GM18951 (cell line): ENCODE data around the gene UCP3.
"Not testable (repeated sequence)": the region's sequence is repeated elsewhere in the genome, so short reads cannot be mapped to it uniquely, and the experiment has no call there.

Source experiments
- POLR2A ChIP-seq: IDR thresholded peaks from 4 replicates; pipeline ENCODE4 v1.6.1; 2011; ENCODE audit warnings: mild to moderate bottlenecking; ENCODE audit not compliant: insufficient read length, insufficient read depth; ENCODE audit errors: extremely low read depth
- in situ Hi-C: fragments of 300-500 bp; cut with MboI; formaldehyde crosslinking; loops from one replicate; pipeline ENCODE4 v1.12.0; 2022; ENCODE audit warnings: low sequenced_read_pairs, mixed read lengths, inconsistent platforms; ENCODE audit not compliant: unreplicated experiment

The UCP3 gene

DNA sequence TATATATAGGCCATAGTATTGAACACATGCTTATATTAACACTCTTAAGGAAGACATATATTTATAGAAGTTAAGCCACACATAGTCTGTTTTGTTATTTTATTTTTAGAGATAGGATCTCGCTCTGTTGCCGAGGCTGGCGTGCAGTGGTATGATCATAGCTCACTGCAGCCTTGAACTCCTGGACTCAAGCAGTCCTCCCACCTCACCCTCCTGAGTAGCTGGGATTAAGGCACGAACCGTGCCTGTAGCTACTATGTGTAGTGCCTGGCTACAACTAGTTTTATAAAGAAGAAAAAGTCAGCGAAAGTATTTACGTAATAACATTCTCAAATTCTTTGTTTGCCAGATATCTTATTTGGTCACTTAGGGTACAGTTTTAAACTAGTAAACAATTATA lies 20.7 kb downstream of the UCP3 start:
- in situ Hi-C loops, result no loop called here
- TF ChIP-seq POLR2A, result no peak

DNA sequence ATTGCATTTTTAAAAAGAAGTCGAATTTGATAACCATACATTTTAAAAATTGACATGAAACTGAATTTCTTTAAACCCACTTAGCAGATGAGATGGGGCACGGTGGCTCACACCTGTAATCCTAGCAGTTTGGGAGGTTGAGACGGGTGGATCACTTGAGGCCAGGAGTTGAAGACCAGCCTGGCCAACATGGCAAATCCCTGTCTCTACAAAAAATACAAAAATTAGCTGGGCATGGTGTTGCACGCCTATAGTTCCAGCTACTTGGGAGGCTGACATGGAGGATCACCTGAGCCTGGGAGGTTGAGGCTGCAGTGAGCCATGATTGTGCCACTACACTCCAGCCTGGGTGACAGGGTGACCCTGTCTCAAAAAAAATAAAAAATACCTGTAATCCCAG lies 23.2 kb downstream of the UCP3 start:
- in situ Hi-C loops, result not testable (repeated sequence)

DNA sequence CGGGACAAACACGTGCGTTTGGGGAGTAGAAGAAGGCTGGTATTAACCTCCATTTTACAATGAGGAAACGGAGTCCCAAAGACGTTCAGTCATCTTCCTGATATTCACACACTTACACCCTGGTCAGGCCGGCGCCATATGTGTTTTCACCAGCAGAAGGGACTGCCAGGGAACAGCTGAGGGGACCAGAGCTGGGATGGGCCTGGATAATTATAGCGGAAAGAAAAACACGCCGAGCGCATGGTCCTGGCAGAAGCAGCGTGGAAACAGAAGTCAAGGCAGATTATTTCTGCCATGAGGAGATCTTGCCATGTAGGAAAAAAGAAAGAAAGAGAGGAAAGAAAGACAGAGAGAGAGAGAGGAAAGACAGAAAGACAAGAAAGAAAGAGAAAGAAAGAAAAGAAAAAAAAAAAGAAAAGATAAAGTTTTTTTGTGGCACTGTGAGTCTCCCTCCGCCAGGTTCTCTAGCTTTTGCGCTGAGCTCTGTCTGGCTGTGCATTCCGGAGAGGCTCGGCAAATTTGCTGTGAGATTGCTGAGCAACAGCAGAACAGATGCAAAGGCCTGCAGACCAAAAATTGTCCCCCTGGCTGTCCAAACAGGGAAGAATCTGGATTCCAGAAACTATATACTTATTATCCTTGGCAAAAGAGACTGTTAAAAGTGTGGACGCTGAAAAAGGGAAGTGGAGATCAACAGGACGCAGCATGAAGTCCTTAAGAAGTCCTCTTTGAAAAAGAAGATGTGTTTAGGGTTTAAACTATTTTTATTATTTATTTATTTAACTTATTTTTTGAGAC lies 24.9 kb downstream of the UCP3 start:
- in situ Hi-C loops, result no loop called here
- TF ChIP-seq POLR2A, result no peak

DNA sequence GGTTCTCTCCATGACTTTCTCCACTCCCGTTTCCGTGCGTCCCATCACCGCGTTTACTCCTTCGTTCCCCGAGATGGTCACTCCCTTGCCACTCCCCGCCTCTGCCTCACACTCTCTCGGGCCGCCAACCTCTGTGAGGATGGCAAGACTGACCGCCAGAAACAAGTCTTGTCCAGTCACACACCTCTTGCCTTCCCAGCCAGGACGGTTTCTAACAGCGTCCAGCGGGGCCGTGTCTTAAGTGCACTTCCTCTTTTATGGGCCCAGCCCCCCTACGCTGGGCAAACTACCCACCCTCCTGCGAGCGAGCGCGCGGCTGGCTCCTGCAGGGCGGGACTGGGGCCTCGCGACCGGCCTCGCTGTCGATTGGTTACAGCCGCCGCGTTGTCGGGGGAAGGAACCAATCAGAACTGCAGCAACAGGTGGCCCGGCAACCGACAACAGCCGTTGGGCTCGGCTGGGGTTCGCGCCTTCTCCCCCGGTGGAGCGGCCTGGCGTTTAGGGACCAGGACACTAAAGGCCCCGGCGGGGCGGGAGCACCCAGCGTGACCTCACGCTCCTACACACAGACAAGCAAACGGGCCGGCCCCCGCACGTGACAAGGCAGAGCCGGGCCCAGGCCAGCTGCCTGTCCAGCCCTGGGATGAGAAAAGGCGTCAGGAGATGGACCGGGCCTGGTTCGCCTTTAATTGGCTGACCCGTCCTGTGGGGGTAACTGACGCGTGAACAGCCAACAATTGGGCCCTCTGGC lies 25.7 kb downstream of the UCP3 start:
- in situ Hi-C loops, result no loop called here
- peak; percentile 66 for TF ChIP-seq POLR2A

DNA sequence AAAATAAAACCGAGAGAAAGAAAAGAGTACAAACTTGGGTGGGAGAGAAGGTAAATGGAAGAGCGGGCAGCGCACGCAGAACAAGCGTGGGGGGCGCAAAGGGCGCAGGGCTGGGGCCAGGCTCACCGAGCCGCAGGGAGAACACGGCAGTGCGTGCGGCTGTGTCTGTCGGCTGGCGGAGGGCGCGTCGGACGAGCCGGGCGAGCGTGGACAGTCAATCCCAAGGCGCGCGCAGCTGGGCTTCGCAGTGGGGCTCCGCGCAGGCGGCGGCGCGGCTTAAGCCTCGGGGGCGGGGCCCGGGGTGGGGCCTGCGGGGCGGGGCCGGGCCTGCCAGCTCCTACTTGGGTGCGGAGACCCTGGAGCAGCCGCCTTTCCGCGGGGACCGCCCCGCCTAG lies 26.3 kb downstream of the UCP3 start, which contains the start of gene UCP2:
Gene UCP2, minus strand, starts transcription at position 249 of the 395 bp plus-strand sequence. CDS start 4,465 bp downstream, outside the sequence.
- peak; percentile 95 for TF ChIP-seq POLR2A
- in situ Hi-C loops, result no loop called here

DNA sequence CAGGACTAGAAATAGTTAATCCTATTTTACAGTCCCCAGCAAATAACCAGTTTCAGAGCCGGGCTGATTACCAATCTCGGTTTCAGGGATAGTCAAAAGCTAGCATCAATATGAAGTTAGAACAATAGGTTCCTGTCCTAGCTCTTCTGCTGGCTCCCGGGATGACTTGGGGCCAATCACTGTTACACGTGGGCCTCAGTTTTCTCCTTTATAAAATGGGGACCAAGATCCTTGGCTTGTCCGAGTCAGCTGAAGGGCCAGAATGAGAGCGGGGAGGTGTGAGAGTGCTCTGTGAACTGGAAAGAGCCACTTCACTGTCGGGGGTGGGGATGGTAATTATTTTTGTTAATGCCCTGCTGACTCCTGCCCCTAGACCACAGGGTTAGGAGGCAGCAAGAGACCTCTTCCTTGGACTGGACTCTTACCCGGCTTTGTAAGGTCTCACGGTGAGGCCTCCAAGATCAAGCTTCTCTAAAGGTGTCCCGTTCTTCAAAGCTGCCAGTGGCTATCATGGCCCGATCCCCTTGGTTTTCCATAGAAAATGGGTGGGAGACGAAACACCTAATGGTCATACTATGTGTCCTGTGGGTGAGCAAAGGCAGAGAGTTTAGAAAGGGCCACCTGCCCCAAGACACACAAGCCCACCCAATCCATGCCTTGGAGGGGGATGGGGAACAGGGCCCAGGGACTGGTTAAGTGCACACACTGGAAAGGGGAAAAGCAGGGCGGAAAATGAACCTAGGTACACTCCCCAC lies 27.7 kb downstream of the UCP3 start:
- in situ Hi-C loops, result no loop called here
- TF ChIP-seq POLR2A, result peak; percentile 5

DNA sequence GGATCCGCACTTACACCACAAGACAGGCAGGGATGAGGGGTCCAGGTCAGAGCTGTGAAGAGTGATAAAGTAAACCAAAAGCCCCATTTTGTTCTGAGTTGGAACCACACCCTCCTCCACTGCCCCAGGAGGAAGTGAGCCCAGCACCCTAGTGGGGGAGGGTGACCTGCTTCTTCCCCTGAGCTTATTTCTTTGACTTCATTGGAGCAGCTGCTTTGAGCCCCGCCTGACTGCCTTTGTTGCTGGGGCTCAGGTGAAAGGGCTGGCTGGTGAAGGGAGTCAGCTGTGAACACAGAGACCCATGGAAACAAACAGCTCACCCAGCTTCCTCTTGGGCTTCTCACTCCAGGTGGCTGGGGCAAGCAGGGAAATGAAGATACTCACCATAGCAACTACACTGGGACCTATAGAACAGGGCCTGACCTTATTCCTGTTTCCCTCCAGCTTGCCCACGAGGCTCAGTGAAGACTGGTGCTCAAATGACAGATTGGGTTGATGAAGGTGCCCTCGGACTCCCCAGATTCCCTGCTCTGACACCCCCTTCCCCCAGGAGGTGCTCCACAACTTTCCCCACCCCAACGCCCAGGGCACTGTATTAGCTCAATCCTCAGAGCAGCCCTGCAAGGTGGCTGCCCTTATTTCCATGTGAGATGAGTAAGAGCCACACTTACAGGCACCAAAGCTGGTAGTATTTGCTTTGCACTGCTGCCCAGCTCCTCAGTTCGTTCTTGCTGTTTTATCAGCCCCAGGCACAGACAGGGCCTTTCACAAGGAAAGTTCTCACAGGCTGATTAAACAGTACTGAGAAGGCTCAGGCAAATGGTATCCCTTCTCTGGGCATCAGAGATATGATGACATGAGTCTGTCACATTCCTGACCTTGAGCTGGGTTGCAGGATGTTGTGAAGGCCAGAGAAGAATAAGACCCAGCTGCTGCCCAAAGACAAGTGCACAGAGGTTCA lies 28.6 kb downstream of the UCP3 start:
- peak; percentile 55 for TF ChIP-seq POLR2A
- in situ Hi-C loops, result no loop called here

DNA sequence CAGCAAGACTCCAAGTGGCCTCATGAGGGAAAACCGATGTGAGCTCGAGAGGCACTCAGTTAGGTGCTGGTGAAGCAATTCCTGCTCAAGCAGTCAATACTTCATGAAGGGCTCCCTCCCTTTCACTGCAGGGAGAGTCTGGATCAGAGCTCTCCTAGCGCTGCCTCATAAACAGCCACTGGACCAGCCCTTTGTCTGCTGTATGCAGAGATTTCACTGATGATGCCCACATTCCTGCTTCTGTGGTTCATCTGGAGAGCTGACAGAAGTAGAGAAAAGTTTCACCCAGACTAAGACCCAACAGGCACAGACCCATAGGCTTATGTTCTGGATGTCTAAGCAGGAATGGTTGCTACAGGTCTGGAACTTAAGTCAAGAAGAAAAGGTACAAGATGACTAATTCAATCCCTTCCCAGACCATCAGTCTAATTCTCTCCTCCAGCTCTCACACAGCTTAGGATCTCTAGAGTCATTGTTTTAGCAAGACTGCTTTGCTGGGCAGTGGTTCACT lies 30.3 kb downstream of the UCP3 start:
- TF ChIP-seq POLR2A, result no peak
- in situ Hi-C loops, result no loop called here

DNA sequence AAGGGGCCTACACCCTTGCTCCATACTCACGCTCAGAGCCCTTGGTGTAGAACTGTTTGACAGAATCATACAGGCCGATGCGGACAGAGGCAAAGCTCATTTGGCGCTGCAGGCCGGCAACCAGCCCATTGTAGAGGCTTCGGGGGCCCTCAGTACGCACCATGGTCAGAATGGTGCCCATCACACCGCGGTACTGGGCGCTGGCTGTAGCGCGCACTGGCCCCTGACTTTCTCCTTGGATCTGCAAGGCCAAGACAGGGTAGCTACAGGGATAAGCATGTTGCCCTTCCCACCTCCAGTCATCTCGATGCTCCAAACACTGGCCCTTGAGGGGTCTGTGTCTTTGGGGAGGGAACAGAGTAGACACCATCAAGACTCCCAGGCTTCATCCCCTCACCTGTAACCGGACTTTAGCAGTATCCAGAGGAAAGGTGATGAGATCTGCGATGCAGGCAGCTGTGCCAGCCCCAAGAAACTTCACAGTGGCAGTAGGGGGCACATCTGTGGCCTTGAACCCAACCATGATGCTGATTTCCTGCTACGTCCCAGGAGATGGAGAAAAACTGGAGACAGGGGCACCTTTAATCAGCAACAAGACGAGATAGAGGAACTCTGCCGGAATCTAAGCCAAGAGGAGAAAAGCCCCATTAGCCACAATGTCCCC lies 30.9 kb downstream of the UCP3 start:
- in situ Hi-C loops, result no loop called here
- TF ChIP-seq POLR2A, result no peak

DNA sequence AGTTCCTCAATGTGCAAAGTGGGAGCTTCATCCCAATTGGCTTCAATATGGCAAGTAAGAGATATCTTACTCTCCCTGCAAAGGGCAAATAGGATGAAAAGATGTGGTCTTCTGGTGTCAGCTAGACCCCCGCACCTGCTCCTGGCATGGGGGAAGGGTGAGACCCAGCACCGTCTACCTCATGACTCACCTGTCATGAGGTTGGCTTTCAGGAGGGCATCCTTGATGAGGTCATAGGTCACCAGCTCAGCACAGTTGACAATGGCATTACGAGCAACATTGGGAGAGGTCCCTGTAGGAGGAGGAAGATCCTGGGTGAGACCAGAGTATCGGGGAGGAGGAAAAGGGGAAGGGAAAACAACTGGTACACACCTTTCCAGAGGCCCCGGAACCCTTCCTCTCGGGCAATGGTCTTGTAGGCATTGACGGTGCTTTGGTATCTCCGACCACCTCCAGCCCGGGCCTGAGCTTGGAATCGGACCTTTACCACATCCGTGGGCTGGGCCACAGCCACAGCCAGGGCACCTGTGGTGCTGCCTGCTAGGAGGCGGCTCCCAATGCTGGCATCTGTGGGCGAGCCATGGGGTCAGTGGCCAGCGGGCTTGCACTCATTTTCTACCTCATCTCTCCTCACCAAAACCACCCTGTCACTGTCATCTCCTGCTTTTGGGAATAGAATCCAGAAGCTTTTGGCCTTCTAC lies 32.3 kb downstream of the UCP3 start:
- no peak for TF ChIP-seq POLR2A
- in situ Hi-C loops, result no loop called here

DNA sequence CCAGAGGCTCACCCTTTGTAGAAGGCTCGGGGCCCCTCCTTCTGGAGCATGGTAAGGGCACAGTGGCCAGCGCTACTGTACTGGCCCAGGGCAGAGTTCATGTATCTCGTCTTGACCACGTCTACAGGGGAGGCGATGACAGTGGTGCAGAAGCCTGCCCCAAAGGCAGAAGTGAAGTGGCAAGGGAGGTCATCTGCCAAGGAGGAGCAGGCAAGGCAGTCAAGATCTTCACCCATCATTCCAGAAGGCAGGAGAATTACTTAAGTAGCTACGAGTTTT lies 33.5 kb downstream of the UCP3 start:
- in situ Hi-C loops, result no loop called here
- TF ChIP-seq POLR2A, result no peak
